OCI-LY3 (cell line): Measurements from ENCODE around the gene MTA2.

ENCODE experiments used
- CTCF ChIP-seq: fragments of 200-600, 300-600 bp; sonication (generic); IDR thresholded peaks from 2 replicates; pipeline ENCODE4 v1.5.1; 2014; ENCODE audit warnings: antibody characterized with exemption, low read length, low read depth
- EZH2phosphoT487 ChIP-seq: fragments of 200-600 bp; shearing (Covaris generic); IDR thresholded peaks from 2 replicates; pipeline ENCODE4 v1.6.1; 2018; ENCODE audit warnings: antibody characterized with exemption, mixed run types, low read depth

- TF ChIP-seq CTCF (no peak), EZH2phosphoT487 (no peak)
Observed at GRCh38 chr11:62599069-62599696, 2.5 kb downstream of the MTA2 start.
